Stimulated activated CD4-positive, alpha-beta T cell treated with anti-CD3 and anti-CD28 coated beads, Interleukin-15, amount 100 ng/mL, for 1 hour (primary cell): ENCODE results near the gene TNIK.
"Not testable (repeated sequence)": the region's sequence is repeated elsewhere in the genome, so short reads cannot be mapped to it uniquely, and the experiment has no call there.

Source experiments
- DNase-seq, 2 donors: peaks; one replicate each; pipeline ENCODE4 v3.0.0-alpha.2; 2020; ENCODE audit warnings: low read depth in 1 of 2, low spot score in 1 of 2

Gene TNIK

DNA sequence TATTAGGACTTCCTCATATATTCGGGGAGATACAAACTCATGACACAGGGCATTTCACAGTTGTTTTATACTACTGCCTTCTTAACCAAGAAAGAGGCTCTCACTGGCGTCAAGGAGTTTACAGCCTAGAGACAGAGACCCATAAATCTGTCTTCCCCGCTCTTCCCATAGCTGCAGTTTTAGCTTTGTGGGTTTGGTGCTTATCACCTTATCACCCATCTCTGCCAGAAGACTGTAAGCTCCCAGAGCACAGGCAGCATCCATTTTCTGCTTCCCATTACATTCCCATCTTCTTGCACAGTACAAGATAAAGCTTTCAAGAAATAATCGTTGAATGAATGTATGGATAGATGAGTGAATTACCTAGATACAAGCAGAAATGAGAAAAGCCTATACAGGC, 144.3 kb downstream of the TNIK start:
- DNase-seq, result no peak

DNA sequence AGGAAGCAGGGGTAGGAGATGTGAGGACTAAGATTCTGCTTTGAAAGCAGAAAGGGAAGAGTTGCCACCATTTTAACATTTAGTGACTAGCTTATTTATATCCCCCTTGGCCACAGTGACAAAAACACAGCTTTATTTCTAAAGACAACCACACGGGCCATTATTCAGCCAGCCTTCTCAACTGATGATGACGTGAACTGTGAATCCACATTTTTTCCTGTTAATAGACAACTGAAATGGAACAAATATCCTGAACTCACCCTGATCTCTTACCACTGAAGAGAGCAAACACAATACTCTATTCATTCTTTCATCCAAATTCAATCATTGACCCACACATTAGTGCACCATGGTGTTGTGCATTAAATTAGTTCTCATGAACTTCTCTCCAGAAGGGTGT, 145.1 kb downstream of the TNIK start:
- DNase-seq, result no peak

DNA sequence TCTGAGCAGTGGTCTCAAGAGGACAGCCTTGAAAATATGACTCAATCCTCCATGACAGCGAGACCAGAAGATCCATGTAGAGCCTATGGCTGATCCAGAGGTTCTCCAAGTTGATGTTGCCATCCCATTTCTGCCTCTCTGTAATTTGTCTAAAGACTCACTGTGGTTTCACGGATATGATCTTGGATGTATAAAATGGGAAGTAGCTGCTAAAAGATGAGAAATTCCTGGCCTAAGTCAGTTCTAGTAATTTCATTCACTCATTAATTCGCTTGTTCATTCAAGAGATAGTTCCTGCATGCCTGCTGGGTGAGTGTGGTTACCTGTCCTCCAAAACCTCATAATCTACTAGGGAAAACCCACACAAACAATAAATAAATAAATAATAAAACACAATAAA, 145.9 kb downstream of the TNIK start:
- no peak for DNase-seq

DNA sequence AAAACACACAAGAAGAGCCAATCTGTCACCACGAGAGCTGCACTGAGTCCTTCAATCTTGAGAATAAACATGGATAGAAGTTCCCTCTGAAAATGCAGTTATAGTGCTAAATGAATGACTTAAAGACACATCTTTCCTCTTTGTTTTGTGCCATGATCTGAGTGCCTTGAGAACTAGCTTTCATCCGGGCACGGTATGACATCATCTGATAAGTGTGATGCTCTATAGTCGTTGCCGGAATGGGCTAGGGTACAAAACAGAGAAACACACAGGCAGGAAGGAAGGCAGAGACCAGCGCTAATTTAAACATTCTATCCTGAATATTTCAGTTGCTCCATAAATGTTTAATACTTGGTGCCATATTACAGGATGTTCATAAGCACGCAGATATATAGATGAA, 146.5 kb downstream of the TNIK start:
- DNase-seq, result no peak

- no peak for DNase-seq
These were observed 147.5 kb downstream of the TNIK start for GRCh38 chr3:171312741-171313140.

DNA sequence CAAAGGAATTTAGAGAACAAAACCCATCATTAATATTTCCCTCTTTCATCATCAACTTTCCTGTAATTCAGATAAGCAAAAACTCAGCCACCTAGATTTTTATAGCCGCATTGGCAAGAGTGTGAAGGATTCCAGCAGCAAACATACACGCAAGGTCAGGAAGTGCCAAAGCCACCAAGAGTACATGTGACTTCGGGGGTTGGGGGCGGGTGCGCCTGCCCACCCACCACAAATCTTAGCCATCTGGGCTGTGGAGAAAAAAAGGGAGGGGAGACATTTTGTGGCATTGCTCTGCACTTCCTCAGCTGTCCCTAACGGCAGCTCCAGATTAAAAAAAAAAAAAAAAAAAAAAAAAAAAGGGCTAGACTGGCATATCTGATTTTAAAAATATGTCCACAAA, 148.4 kb downstream of the TNIK start:
- DNase-seq, result no peak

DNA sequence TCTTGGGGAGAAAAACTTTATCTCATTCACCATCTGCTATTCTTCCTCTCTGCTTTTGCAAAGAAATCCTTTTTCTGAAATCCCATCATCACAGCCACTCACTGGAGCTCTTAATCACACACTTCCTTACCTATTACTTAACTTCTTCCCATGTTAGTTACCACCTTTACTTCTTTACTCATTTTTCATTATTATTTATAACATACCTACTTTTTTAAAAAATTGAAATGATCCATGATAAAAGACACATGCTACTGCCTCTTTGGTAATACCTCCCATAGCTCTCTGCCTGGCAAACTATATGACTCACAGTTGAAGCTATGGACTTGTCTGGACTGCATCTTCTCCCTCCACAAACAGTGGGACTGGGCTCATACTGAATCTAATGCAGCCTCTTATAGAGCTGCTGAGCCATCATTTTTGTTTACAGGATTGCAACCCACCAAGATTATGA, 150.3 kb downstream of the TNIK start:
- no peak for DNase-seq

DNA sequence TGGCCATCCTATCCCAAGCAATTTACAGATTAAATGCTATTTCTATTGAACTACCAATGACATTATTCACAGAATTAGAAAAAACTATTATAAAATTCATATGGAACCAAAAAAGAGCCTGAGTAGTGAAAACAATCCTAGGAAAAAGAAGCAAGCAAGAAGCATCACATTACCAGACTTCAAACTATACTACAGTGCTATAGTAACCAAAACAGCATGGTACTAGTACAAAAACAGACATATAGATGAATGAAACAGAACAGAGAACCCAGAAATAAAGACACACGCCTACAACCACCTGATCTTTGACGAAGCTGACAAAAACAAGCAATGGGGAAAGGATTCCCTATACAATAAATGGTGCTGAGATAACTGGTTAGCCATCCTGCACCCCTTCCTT, 152.2 kb downstream of the TNIK start:
- DNase-seq, result no peak

- no peak for DNase-seq
These were observed 153.1 kb downstream of the TNIK start for GRCh38 chr3:171307046-171307585.

GRCh38 chr3:171306631-171307030, 153.6 kb downstream of the TNIK start:
- DNase-seq, result no peak

DNA sequence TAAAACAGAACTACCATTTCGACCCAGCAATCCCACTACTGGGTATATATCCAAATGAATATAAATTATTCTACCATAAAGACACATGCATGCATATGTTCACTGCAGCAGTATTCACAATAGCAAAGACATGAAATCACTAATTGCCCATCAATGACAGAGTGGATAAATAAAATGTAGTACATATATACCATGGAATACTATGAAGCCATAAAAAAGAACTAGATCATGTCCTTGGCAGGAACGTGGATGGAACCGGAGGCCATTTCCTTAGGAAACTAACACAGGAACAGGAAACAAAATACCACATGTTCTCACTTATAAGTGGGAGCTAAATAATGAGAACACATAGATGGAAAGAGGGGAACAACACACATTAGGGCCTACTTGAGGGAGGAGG, 154.4 kb downstream of the TNIK start:
- not testable (repeated sequence) for DNase-seq

GRCh38 chr3:171304498-171304897, 155.7 kb downstream of the TNIK start:
- not testable (repeated sequence) for DNase-seq

- DNase-seq, result not testable (repeated sequence)
These were observed 156.2 kb downstream of the TNIK start for GRCh38 chr3:171304017-171304416.

DNA sequence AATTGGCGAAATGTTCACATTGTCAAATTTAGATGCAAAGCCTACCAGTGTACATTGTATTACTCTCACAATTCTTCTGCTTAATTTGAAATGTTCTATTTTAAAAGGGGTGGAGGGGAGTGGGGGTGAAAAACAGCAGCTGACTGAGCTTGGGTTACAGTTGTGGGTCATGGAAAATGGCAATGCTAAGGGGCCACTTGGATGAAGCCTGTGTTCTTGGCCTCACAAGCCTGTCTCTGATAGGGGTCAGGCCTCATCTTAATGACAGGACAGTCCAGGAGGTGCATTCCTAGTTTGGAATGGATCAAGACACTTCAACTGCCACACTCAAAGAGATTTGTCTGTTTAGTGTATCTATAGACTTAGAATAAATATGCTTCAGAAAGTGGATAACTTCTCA, 158.2 kb downstream of the TNIK start:
- DNase-seq, result no peak

- DNase-seq, result no peak
These were observed 159.2 kb downstream of the TNIK start for GRCh38 chr3:171301002-171301401.

DNA sequence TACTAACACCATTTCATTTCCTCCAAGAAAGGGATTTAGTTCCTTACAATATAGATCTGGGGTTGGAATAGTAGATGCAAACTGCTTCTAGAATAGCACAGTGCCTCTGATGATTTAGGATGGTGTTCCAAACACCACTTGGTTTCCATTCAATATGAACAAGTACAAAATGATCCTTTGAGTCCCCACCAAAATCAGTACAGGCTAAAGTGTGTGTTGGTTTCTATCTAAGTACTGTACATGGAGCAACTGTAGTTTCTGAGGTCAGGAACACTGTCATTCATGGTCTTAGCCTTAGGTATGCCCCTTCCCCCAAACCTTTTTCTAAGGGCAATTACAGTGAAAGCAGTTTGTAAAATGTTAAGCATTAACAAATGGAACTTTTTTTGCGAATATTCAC, 162.3 kb downstream of the TNIK start:
- no peak for DNase-seq

GRCh38 chr3:171297207-171297606, 163.0 kb downstream of the TNIK start:
- DNase-seq, result no peak

DNA sequence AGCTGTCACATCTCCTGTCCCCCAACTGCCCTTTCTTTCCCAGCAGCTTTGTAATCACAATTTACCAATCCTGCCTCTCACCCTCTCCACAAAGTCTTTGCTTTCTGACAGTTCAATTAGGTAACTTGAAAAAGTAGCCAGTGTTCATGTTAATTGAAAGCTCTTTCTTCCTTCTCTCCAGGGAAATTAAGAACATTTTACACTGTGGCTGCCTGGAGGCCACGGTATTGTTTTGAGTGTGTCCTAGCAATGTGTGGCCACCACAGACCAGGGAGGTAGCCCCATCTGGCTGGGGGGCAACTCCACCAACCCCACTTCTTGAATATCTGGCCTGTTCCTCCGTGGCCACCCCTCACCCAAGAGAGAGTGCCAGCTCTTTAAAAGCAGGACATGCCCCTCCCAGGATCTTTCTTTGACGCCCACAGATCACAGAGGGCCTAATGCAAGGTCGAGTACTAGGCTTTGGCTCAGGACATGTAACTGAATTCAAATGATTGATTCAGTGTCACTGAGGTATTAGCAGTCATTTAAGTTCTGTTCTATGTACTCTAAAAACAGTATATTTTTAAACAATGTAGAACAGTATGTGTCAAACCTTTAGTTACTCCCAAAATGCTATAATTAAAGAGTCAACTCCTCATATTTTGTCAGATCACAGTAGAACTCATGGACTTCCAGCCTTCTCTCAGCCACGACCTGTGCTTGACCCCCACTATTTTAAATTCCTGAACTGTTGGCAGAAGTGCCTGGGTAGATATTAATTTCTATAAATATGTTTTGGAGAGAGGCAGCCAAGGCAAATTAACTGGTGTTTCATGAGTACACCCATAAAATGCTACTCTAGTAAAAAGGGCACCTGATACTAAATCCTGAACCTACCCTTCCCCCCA, 164.5 kb downstream of the TNIK start:
- no peak for DNase-seq

- DNase-seq, result no peak
These were observed 166.9 kb downstream of the TNIK start for GRCh38 chr3:171293142-171293782.

DNA sequence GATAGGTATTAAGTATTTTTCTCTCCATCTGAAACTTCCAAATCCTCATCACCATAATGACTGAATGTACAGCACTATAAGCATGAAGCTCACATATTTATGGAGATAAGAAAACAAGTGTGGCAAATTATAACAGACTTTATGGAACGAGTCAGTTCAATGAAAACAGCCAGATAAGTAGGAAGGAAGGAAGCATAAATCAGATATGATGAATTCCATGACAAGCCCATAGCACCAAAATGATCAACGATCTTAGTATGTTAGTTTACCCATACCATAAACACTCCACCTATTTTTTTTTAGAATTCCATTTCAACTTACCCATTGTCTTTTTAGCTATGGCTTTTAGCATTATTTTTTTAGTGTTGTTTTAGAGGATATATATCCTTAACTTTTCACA, 169.5 kb downstream of the TNIK start:
- no peak for DNase-seq

- DNase-seq, result no peak
These were observed 170.9 kb downstream of the TNIK start for GRCh38 chr3:171289291-171289690.

DNA sequence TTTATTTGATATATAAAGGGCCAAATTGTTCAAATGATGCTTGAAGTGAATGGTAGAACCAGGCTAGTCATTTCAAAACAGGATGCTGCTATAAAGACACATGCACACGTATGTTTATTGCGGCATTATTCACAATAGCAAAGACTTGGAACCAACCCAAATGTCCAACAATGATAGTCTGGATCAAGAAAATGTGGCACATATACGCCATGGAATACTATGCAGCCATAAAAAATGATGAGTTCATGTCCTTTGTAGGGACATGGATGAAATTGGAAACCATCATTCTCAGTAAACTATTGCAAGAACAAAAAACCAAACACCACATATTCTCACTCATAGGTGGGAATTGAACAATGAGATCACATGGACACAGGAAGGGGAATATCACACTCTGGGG, 172.4 kb downstream of the TNIK start:
- not testable (repeated sequence) for DNase-seq
